HEK293 (cell line): ENCODE data around the gene ITIH5.

Experiments used
- CTCF ChIA-PET: fragments of 350-600 bp; formaldehyde crosslinking; extraction: SDS; loops from one replicate; lab custom pipeline; 2021; ENCODE audit warnings: antibody characterized with exemption; lab: Yijun Ruan, JAX
- POLR2A ChIA-PET: fragments of 300-600 bp; formaldehyde crosslinking; extraction: SDS; loops from one replicate; lab custom pipeline; 2020; ENCODE audit warnings: antibody characterized with exemption, inconsistent platforms; lab: Yijun Ruan, JAX
- H3K27ac ChIP-seq: fragments of 200-500 bp; sonication (Bioruptor generic); 2 replicates; pipeline ENCODE4 v1.5.1; 2014; ENCODE audit warnings: low read depth, low read length, control low read depth, inconsistent platforms; ENCODE audit errors: extremely low read depth
- H3K36me3 ChIP-seq, 2 experiments: fragments of 200-500 bp in 1 of 2; sonication (Bioruptor generic) in 1 of 2; 1 replicate in 1 of 2; 2 replicates in 1 of 2; pipeline ENCODE4 v1.5.1; 2014 to 2017; ENCODE audit warnings: inconsistent platforms in 2 of 2, low read length in 2 of 2; ENCODE audit not compliant: control insufficient read depth in 2 of 2, insufficient read depth in 1 of 2
- H3K4me1 ChIP-seq: fragments of 200-500 bp; sonication (Bioruptor generic); 2 replicates; pipeline ENCODE4 v1.5.1; 2014; ENCODE audit warnings: mild to moderate bottlenecking, low read length, inconsistent platforms; ENCODE audit not compliant: control insufficient read depth, insufficient read depth
- H3K4me3 ChIP-seq: 2 replicates; pipeline ENCODE4 v1.5.1; 2011; ENCODE audit warnings: low read depth, mild to moderate bottlenecking, control low read depth, low read length, moderate library complexity
- H3K9me3 ChIP-seq: fragments of 200-500 bp; sonication (Bioruptor generic); 2 replicates; pipeline ENCODE4 v1.5.1; 2014; ENCODE audit warnings: low read depth, low read length, inconsistent platforms; ENCODE audit not compliant: control insufficient read depth, insufficient read depth
- IKZF3 ChIP-seq: fragments of 450-650 bp; IDR thresholded peaks from 2 replicates; pipeline ENCODE4 v1.5.0; 2018; ENCODE audit warnings: missing biosample characterization, mild to moderate bottlenecking, missing genetic modification characterization, moderate library complexity
- KLF10 ChIP-seq: fragments of 450-650 bp; IDR thresholded peaks from 2 replicates; pipeline ENCODE4 v1.5.1; 2018; ENCODE audit warnings: missing biosample characterization, mild to moderate bottlenecking, missing genetic modification characterization
- MYNN ChIP-seq: fragments of 450-650 bp; formaldehyde crosslinking; IDR thresholded peaks from 2 replicates; pipeline ENCODE4 v1.5.1; 2016; ENCODE audit warnings: missing biosample characterization, missing genetic modification characterization, borderline replicate concordance
- WT1 ChIP-seq: fragments of 450-650 bp; formaldehyde crosslinking; IDR thresholded peaks from 2 replicates; pipeline ENCODE4 v1.5.1; 2016; ENCODE audit warnings: missing biosample characterization, missing genetic modification characterization
- ZBTB1 ChIP-seq: fragments of 450-650 bp; formaldehyde crosslinking; IDR thresholded peaks from 2 replicates; pipeline ENCODE4 v1.5.1; 2016; ENCODE audit warnings: missing biosample characterization, missing genetic modification characterization
- ZBTB17 ChIP-seq: fragments of 450-650 bp; formaldehyde crosslinking; IDR thresholded peaks from 2 replicates; pipeline ENCODE4 v1.5.1; 2016; ENCODE audit warnings: missing biosample characterization, missing genetic modification characterization
- ZBTB21 ChIP-seq: fragments of 450-650 bp; formaldehyde crosslinking; IDR thresholded peaks from 2 replicates; pipeline ENCODE4 v1.5.1; 2017; ENCODE audit warnings: missing biosample characterization, missing genetic modification characterization
- ZBTB8A ChIP-seq: fragments of 450-650 bp; formaldehyde crosslinking; IDR thresholded peaks from 2 replicates; pipeline ENCODE4 v1.5.1; 2016; ENCODE audit warnings: missing biosample characterization, missing genetic modification characterization
- ZNF19 ChIP-seq: fragments of 450-650 bp; formaldehyde crosslinking; IDR thresholded peaks from 2 replicates; pipeline ENCODE4; 2016; ENCODE audit warnings: missing biosample characterization, missing genetic modification characterization, low read depth
- ZNF324 ChIP-seq: fragments of 450-650 bp; formaldehyde crosslinking; IDR thresholded peaks from 2 replicates; pipeline ENCODE4 v1.5.1; 2016; ENCODE audit warnings: missing biosample characterization, missing genetic modification characterization
- ZNF514 ChIP-seq: fragments of 450-650 bp; formaldehyde crosslinking; IDR thresholded peaks from 2 replicates; pipeline ENCODE4 v1.5.1; 2016; ENCODE audit warnings: missing biosample characterization, missing genetic modification characterization
- ZNF521 ChIP-seq: fragments of 450-650 bp; formaldehyde crosslinking; IDR thresholded peaks from 2 replicates; pipeline ENCODE4 v1.5.1; 2017; ENCODE audit warnings: missing biosample characterization, mild to moderate bottlenecking, missing genetic modification characterization
- ZNF776 ChIP-seq: fragments of 450-650 bp; formaldehyde crosslinking; IDR thresholded peaks from 2 replicates; pipeline ENCODE4 v1.5.0; 2017; ENCODE audit warnings: missing biosample characterization, missing genetic modification characterization, borderline replicate concordance
- TF ChIP-seq, protein P1 (sequence below): fragments of 450-650 bp; formaldehyde crosslinking; IDR thresholded peaks from 2 replicates; pipeline ENCODE4 v1.5.1; 2016; ENCODE audit warnings: missing biosample characterization, missing genetic modification characterization
- TF ChIP-seq, protein P2 (sequence below): fragments of 450-650 bp; formaldehyde crosslinking; IDR thresholded peaks from 2 replicates; pipeline ENCODE4 v1.5.1; 2016; ENCODE audit warnings: missing biosample characterization, missing genetic modification characterization
- TF ChIP-seq, protein P3 (sequence below): fragments of 450-650 bp; formaldehyde crosslinking; IDR thresholded peaks from 2 replicates; pipeline ENCODE4 v1.5.0; 2017; ENCODE audit warnings: missing biosample characterization, missing genetic modification characterization, borderline replicate concordance
- TF ChIP-seq, protein P4 (sequence below): fragments of 450-650 bp; formaldehyde crosslinking; IDR thresholded peaks from 2 replicates; pipeline ENCODE4 v1.5.1; 2017; ENCODE audit warnings: missing biosample characterization, mild to moderate bottlenecking, missing genetic modification characterization, moderate library complexity
- TF ChIP-seq, protein P5 (sequence below): fragments of 450-650 bp; formaldehyde crosslinking; IDR thresholded peaks from 2 replicates; pipeline ENCODE4 v1.5.1; 2016; ENCODE audit warnings: missing biosample characterization, missing genetic modification characterization
- TF ChIP-seq, protein P6 (sequence below): IDR thresholded peaks from 2 replicates; pipeline ENCODE4 v1.6.1; 2011; ENCODE audit warnings: mild to moderate bottlenecking, low read depth, low read length, borderline replicate concordance
- TF ChIP-seq, protein P7 (sequence below): fragments of 450-650 bp; IDR thresholded peaks from 2 replicates; pipeline ENCODE4 v1.5.1; 2018; ENCODE audit warnings: missing biosample characterization, missing genetic modification characterization

ITIH5 gene

DNA sequence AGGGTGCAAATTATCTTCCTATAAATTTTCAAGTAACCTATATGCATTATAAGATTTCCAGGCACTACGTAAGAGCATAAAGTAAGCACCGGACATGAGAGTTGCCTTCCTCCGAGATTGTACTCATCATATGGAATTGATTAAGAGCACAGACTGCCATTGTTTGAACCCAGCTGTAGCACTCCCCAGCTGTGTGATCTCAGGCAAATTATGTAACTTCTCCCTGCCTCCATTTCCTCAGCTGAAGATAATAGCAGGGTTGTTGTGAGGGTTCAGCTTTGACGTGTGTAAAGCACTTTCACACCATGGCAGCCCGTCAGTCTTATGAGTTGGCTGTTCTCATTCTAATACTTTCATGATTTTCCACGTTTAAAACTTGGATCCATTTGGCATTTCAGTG lies 122.6 kb downstream of the ITIH5 start:
- ChIA-PET POLR2A (no interaction called here), CTCF (no interaction called here)
- TF ChIP-seq, protein P1, sequence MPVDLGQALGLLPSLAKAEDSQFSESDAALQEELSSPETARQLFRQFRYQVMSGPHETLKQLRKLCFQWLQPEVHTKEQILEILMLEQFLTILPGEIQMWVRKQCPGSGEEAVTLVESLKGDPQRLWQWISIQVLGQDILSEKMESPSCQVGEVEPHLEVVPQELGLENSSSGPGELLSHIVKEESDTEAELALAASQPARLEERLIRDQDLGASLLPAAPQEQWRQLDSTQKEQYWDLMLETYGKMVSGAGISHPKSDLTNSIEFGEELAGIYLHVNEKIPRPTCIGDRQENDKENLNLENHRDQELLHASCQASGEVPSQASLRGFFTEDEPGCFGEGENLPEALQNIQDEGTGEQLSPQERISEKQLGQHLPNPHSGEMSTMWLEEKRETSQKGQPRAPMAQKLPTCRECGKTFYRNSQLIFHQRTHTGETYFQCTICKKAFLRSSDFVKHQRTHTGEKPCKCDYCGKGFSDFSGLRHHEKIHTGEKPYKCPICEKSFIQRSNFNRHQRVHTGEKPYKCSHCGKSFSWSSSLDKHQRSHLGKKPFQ (tag by site-specific recombination): no peak
- TF ChIP-seq KLF10 (tag by site-specific recombination) (no peak), WT1 (tag by site-specific recombination) (no peak), ZBTB17 (tag by site-specific recombination) (no peak), IKZF3 (no peak), ZNF776 (tag by site-specific recombination) (no peak), ZNF19 (tag by site-specific recombination) (no peak), MYNN (tag by site-specific recombination) (no peak), ZNF514 (tag by site-specific recombination) (no peak), ZBTB8A (tag by site-specific recombination) (no peak), ZNF521 (no peak), ZBTB1 (tag by site-specific recombination) (no peak), ZNF324 (tag by site-specific recombination) (no peak), ZBTB21 (tag by site-specific recombination) (no peak)
- TF ChIP-seq, protein P2, sequence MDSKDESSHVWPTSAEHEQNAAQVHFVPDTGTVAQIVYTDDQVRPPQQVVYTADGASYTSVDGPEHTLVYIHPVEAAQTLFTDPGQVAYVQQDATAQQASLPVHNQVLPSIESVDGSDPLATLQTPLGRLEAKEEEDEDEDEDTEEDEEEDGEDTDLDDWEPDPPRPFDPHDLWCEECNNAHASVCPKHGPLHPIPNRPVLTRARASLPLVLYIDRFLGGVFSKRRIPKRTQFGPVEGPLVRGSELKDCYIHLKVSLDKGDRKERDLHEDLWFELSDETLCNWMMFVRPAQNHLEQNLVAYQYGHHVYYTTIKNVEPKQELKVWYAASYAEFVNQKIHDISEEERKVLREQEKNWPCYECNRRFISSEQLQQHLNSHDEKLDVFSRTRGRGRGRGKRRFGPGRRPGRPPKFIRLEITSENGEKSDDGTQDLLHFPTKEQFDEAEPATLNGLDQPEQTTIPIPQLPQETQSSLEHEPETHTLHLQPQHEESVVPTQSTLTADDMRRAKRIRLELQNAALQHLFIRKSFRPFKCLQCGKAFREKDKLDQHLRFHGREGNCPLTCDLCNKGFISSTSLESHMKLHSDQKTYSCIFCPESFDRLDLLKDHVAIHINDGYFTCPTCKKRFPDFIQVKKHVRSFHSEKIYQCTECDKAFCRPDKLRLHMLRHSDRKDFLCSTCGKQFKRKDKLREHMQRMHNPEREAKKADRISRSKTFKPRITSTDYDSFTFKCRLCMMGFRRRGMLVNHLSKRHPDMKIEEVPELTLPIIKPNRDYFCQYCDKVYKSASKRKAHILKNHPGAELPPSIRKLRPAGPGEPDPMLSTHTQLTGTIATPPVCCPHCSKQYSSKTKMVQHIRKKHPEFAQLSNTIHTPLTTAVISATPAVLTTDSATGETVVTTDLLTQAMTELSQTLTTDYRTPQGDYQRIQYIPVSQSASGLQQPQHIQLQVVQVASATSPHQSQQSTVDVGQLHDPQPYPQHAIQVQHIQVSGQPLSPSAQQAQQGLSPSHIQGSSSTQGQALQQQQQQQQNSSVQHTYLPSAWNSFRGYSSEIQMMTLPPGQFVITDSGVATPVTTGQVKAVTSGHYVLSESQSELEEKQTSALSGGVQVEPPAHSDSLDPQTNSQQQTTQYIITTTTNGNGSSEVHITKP (tag by site-specific recombination): no peak
- TF ChIP-seq, protein P3, sequence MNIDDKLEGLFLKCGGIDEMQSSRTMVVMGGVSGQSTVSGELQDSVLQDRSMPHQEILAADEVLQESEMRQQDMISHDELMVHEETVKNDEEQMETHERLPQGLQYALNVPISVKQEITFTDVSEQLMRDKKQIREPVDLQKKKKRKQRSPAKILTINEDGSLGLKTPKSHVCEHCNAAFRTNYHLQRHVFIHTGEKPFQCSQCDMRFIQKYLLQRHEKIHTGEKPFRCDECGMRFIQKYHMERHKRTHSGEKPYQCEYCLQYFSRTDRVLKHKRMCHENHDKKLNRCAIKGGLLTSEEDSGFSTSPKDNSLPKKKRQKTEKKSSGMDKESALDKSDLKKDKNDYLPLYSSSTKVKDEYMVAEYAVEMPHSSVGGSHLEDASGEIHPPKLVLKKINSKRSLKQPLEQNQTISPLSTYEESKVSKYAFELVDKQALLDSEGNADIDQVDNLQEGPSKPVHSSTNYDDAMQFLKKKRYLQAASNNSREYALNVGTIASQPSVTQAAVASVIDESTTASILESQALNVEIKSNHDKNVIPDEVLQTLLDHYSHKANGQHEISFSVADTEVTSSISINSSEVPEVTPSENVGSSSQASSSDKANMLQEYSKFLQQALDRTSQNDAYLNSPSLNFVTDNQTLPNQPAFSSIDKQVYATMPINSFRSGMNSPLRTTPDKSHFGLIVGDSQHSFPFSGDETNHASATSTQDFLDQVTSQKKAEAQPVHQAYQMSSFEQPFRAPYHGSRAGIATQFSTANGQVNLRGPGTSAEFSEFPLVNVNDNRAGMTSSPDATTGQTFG: no peak
- TF ChIP-seq, protein P4, sequence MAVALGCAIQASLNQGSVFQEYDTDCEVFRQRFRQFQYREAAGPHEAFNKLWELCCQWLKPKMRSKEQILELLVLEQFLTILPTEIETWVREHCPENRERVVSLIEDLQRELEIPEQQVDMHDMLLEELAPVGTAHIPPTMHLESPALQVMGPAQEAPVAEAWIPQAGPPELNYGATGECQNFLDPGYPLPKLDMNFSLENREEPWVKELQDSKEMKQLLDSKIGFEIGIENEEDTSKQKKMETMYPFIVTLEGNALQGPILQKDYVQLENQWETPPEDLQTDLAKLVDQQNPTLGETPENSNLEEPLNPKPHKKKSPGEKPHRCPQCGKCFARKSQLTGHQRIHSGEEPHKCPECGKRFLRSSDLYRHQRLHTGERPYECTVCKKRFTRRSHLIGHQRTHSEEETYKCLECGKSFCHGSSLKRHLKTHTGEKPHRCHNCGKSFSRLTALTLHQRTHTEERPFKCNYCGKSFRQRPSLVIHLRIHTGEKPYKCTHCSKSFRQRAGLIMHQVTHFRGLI (tag by site-specific recombination): no peak
- TF ChIP-seq, protein P5, sequence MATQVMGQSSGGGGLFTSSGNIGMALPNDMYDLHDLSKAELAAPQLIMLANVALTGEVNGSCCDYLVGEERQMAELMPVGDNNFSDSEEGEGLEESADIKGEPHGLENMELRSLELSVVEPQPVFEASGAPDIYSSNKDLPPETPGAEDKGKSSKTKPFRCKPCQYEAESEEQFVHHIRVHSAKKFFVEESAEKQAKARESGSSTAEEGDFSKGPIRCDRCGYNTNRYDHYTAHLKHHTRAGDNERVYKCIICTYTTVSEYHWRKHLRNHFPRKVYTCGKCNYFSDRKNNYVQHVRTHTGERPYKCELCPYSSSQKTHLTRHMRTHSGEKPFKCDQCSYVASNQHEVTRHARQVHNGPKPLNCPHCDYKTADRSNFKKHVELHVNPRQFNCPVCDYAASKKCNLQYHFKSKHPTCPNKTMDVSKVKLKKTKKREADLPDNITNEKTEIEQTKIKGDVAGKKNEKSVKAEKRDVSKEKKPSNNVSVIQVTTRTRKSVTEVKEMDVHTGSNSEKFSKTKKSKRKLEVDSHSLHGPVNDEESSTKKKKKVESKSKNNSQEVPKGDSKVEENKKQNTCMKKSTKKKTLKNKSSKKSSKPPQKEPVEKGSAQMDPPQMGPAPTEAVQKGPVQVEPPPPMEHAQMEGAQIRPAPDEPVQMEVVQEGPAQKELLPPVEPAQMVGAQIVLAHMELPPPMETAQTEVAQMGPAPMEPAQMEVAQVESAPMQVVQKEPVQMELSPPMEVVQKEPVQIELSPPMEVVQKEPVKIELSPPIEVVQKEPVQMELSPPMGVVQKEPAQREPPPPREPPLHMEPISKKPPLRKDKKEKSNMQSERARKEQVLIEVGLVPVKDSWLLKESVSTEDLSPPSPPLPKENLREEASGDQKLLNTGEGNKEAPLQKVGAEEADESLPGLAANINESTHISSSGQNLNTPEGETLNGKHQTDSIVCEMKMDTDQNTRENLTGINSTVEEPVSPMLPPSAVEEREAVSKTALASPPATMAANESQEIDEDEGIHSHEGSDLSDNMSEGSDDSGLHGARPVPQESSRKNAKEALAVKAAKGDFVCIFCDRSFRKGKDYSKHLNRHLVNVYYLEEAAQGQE (tag by site-specific recombination): no peak
- TF ChIP-seq, protein P6, sequence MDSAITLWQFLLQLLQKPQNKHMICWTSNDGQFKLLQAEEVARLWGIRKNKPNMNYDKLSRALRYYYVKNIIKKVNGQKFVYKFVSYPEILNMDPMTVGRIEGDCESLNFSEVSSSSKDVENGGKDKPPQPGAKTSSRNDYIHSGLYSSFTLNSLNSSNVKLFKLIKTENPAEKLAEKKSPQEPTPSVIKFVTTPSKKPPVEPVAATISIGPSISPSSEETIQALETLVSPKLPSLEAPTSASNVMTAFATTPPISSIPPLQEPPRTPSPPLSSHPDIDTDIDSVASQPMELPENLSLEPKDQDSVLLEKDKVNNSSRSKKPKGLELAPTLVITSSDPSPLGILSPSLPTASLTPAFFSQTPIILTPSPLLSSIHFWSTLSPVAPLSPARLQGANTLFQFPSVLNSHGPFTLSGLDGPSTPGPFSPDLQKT: no peak
- TF ChIP-seq, protein P7, sequence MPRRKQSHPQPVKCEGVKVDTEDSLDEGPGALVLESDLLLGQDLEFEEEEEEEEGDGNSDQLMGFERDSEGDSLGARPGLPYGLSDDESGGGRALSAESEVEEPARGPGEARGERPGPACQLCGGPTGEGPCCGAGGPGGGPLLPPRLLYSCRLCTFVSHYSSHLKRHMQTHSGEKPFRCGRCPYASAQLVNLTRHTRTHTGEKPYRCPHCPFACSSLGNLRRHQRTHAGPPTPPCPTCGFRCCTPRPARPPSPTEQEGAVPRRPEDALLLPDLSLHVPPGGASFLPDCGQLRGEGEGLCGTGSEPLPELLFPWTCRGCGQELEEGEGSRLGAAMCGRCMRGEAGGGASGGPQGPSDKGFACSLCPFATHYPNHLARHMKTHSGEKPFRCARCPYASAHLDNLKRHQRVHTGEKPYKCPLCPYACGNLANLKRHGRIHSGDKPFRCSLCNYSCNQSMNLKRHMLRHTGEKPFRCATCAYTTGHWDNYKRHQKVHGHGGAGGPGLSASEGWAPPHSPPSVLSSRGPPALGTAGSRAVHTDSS (tag by site-specific recombination): no peak
- TF ChIP-seq, all 188 proteins: peak for 0
- Histone ChIP-seq H3K4me1 (no peaks in the 10 kb centered on the region), H3K9me3 (no peaks in the 10 kb centered on the region), H3K27ac (no peak overlapping the region), H3K4me3 (no peak overlapping the region), H3K36me3 (no peaks in the 10 kb centered on the region)
